DMS153 treated with DMSO at 0.1 percent for 48 hours (cell line): ENCODE measurements around the gene APPBP2.
"Not testable (repeated sequence)": the region's sequence is repeated elsewhere in the genome, so short reads cannot be mapped to it uniquely, and the experiment has no call there.

Experiments used
- DNase-seq: peaks from one replicate; lab custom pipeline; 2025; ENCODE audit not compliant: unreplicated experiment; lab: John Stamatoyannopoulos, UW

The APPBP2 gene

DNA sequence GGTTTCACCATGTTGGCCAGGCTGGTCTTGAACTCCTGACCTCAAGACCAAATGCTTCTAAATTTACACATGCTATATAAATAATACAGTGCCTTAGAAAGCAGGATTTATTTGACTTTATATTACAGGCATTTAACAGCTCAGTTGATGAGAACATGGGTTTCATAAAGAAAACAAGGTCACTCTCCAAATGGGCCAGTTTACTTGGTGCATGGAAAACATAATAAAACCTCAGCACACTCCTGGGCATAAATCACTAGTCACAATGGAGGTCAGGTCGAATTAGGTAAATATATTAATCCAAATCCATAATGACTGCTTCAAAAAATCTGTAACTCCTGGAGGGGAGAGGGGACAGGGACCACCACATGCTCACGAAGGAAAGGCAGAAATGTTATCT lies 24.5 kb downstream of the APPBP2 start:
- DNase-seq = no peak

DNA sequence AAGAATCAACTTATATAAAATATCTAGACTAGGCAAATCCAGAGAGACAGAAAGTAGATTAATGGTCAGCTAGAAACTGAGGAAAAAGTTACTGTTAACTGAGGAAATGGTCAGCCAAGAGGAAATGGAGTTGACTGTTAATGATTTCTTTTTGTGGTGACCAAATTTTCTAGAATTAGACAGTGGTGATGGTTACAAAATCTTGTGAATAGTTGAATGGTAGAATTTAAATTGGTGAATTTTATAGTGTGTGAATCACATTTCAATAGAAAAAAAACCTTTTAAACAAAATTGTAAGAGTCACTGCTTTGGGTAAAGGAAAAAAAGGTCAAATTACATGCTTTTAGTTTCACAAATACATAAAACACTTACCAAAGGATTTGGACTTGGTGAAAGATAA lies 30.0 kb downstream of the APPBP2 start:
- DNase-seq = no peak

DNA sequence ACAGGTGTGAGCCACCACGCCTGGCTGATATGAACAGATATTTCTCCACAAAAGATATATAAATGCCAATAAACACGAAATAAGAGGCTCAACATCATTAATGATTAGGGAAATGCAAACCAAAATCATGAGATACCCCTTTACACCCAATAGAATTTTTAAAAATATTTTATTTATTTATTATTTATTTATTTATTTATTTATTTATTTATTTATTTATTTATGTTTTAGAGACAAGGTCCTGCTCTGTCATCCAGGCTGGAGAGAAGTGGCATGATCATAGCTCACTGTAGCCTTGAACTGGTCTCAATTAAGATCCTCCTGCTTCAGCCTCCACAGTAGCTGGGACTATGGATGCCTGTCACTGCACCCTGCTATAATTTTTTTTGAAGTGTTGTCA lies 30.8 kb downstream of the APPBP2 start:
- no peak for DNase-seq

DNA sequence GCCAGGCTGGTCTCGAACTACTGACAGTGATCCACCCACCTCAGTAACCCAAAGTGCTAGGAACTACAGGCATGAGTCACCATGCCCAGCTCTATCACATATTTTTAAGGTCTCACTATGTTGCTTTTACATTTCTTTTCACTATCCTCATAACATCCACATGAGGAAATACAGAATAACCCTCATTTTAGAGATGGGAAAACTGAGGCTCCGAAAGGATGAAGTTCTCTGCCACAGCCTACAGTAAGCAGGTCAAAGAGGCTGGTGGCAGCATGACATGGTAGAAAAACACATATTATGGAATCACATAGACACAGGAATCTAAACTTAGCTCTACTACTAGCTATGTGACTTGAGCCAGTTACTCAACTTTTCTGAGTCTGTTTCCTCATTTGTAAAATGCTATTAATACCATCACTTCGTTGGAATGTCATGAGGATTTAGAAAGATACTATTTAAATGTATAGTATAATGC lies 32.2 kb downstream of the APPBP2 start:
- no peak for DNase-seq

DNA sequence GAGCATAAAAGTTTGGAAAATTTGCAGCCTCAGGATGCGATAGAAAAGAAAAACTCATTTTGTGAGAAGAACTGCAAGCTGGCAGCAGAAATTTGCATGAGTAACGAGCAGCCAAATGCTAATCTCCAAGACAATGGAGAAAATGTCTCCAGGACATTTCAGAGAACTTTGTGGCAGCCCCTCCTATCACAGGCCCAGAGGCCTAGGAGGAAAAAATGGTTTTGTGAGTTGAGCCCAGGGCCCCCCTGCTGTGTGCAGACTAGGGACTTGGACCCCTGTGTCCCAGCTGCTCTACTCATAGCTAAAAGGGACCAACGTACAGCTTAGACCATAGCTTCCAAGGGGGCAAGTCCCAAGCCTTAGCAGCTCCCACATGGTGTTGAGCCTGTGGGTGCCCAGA lies 34.3 kb downstream of the APPBP2 start:
- DNase-seq = no peak

DNA sequence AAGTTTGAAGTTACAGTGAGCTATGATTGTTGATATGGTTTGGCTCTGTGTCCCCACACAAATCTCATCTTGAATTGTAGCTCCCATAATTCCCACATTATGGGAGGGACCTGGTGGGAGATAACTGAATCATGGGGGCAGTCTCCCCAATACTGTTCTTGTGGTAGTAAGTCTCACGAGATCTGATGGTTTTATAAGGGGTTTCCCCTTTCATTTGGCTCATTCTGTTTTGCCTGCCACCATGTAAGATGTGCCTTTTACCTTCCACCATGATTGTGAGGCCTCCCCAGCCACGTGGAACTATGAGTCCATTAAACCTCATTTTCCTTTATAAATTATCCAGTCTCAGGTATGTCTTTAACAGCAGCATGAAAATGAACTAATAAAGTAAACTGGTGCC lies 35.4 kb downstream of the APPBP2 start:
- not testable (repeated sequence) for DNase-seq

DNA sequence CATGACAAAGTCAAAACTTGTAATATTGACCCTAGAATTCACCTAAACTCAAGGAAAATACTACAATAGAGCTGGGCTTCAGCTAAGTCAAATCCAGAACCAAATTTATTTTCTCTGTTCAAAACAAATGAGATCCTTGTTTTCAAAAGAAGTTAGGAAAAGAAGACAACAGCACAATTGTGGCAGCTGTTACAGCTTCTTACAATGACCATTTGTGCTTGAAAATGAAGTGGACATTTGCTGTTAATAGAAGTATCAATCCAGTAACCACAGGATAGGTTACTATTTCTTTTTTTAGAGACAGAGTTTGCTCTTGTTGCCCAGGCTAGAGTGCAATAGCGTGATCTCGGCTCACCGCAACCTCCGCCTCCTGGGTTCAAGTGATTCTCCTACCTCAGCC lies 44.4 kb downstream of the APPBP2 start:
- DNase-seq = no peak

DNA sequence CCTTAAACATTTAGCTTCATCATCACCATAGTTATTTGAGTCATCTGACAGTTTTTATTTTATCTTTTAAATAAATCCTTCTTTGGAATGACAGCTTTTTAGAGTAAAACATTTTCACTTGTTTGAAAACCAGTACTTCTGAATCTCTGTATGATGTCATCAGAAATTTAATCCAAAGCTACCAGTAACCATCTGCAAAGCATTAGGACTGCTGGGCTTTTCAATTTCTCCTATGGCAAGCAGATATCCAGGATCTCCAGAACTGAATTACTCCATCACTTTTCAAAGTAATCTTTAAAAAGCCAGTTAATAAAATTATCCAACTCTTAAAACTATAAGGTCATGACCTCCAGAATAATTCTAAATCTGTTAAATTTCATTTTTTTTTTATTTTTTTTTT lies 52.3 kb downstream of the APPBP2 start:
- no peak for DNase-seq

DNA sequence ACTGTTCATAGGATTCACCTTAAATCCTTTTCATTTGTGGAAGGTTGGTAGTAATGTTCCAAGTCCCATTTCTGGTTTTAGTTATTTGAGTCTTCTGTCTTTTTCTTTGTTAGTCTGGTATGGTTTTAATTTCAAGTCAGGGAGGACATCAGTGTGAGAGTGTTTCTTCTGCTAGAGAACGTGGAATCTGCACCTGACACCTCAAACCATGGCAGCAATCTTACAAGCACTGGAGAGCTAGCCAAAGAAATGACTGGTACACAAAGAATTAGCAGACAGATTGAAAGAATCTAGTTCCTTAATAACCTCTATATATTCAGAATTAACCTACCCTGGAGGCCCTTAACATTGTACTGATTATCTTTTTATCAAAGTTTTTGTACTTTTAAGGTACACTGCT lies 53.6 kb downstream of the APPBP2 start:
- no peak for DNase-seq

DNA sequence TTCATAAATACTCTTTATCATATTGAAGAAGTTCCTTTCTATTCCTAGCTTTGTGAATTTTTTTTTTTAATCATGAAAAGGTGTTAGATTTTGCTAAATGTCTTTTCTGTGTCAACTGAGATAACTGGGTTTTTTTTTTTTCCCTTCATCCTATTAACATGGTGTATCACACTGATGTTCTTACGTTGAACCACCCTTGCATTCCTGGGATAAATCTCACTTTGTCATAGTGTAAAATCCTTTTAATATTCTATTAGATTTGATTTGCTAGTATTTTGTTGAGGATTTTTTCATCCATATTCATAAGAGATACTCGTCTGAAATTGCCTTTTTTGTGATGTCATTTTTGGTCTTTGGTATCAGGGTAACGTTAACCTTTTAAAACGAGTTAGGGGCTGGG lies 54.6 kb downstream of the APPBP2 start:
- no peak for DNase-seq

DNA sequence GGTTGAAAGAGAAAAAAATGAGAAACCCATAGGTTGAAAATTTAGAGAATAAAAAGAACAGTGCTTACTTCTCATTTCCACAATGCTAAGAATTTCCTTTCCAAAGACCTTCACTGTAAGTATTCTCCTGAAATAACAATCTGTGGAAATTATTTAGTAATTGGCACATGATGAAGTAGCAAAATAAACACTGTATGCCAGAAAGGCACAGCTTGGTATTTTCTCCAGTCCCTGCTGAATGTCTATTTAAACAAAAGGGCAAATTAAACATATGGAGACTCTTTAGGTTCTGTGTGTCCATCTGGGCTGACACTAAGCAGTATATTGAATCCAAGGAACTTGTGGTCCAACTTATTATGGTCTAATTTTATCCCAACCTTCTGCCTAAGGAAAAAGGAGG lies 57.7 kb downstream of the APPBP2 start:
- no peak for DNase-seq

DNA sequence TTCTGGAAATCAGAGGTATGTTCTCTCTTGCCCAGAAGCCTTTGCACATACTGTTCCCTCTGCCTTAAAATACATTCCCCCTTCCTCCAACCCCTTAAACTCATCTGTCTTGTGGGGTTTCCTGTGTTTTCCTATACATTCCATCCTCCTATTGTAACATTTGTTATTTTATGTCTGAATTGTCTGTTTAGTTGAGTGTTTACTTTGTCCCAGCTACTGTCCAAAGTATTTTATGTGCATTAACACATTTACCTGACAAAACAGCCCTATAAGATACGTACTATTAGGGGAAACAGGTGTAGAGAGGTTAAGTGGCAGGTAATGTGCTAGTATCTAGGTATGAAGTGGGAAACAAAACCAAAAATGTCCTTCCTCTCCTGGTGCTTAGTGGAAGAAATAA lies 61.7 kb downstream of the APPBP2 start:
- no peak for DNase-seq

DNA sequence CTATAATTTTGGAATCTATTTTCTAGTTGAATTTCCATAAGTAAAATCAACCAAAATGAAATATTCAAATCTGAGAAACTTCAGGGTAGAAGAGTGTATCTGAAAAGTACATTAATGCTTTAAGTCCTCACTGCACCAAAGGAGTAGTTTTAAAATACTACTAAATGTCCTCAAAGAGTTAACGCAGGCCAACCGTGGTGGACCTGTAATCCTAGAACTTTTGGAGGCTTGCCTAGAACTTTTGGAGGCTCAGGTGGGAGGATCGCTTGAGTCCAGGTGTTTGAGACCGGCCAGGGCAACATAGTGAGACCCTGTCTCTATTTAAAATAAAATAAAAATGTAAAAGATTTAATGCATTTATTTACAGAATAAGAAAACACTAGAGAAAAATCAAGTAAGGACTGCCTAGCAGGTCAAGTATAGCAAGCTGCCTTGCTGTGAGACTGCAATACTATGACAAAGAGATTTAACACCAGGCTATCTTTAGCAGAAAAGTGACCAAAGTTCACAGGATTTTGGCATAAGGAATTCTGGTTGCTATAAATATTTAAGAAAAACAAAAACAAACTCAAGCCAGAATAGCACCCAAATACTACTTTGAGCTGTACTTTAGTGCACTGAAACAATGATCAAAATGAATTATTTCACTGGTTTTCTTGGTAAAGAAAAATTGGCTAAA lies 62.7 kb downstream of the APPBP2 start:
- DNase-seq = no peak

DNA sequence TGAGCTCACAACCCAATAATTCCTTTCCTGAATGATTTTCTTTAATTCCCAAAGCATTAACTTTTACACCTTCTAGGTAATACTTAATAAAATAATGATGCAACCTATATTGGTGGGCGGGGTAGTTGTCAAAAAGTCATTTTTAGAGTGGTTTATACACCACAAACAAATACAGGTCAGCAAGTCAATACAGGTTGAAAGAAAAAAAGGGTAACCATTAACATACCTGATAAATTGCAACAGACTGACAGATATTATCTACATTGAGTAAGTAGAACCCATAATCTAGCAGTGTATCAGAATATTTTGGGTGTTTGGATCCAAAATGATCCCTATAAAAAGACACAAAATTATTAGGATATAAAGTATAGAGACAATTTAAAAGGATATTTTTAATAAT lies 64.5 kb downstream of the APPBP2 start:
- DNase-seq = no peak

DNA sequence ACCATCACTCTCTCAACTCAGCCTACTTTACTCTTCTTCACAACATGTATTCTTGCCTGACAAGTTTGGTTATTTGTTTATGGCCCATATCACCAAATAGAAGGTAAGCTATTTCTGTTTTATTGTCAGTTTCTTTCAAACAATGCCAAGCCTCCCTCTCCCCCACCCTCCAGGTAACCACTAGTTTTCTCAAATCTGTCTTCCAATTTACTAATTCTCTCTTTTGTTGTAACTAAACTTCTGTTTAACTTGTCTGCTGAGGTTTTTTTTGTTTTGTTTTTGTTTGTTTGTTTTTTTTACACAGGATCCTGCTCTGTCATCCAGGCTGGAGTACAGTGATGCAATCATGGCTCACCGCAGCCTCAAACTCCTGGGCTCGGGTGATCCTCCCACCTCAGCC lies 68.9 kb downstream of the APPBP2 start:
- no peak for DNase-seq

DNA sequence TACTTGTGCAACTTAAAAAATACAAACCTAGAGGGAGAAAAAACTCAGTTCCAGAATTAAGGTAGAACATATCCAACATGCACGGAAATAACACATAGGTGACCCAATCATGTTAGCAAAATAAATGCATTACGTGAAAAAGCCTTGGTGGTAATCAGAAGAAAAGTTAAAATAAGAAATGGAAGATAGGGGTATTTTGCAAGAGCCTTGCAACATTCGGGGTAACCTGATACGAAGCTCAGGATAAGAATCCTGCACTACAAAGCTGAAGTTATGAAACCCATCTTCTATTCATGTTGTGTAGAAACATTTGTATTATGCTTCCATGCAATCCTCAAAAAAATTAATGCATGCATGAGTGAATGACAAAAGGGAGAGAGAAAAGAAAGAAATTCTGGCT lies 70.7 kb downstream of the APPBP2 start:
- DNase-seq = no peak

DNA sequence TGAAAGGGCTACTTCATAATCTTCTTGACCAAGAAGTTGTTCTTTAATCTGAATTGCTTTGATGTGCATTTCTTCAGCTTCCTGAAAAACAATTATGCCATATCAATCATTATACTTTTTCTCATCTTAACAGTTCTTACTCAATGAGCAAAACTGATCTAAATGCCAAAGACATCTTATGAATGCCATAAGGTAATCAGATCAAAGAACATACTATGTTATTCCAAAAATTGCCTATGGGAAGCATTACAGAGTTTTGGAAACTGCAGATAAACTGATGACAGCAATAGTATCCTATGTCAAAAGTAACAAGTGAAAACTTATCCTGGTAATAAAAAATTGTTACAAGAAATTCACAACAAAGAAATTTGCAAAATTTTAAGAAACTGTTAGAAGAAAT lies 74.1 kb downstream of the APPBP2 start:
- no peak for DNase-seq

DNA sequence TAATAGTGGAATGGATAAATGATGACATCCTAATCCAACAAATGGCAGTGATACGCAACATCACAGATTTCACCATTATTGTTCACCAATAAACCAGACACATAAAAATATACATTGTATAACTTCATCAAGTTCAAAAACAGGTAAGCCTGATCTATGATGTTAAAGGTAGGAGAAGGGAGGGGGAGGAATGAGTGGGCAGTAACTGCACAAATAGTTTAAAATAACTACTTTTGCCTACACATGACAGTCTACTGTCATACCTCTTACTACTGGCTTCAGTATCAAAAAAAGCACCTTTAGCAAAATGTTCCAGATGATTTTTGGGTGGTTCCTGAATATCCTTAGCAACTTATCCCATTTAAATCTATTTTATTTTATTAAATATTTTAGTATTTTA lies 75.0 kb downstream of the APPBP2 start:
- no peak for DNase-seq

DNA sequence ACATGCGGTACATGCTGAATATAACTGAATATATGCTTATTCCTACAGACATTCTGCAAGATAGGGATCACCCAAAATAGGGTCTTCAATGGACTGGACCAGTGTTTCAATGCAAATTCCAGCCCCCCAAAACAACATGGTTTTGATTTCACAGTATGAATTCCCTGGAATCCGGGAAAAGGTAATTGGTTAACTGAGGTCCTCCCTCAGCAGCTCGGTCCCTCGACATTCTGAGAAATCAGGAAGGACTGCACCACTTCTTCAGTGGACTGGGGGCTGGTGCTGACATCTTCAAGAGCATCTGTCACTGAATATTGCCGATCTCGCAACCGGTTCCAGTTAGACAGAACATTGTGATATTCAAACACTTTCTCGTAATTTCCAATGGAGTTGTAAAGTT lies 78.7 kb downstream of the APPBP2 start:
- DNase-seq = no peak

DNA sequence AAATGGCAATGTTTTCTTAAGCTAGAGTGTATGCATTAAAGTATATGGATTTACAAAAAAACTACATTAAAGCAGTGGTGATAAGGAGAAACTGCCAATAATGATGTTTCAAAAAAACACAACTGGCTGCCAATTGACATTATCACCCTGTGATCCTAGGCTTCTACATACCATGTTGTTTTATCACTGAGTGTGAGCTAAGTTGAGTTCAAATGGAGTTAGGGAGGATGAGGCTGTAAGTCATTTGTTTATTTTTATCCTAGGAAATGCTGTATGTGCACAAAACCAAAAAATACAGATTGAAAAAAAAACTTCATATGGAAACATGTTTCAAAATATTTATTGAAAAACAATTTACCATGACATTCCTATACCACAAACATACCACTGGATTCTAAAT lies 80.9 kb downstream of the APPBP2 start:
- no peak for DNase-seq

DNA sequence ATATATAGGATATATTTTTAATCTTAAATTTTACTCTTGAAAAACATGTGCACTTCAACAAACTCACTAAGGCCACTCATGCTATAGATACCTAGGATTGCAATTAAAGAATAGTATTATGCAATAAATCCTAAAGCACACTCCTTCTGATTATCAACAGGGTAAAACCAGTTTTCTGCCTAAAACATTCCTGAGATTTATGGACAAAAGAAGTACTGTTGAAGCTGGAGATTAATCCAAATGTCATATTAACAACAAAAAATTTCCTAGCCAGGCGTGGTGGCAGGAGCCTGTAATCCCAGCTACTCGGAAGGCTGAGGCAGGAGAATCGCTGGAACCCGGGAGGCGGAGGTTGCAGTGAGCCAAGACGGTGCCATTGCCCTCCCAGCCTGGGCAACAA lies 82.3 kb downstream of the APPBP2 start:
- DNase-seq = no peak

DNA sequence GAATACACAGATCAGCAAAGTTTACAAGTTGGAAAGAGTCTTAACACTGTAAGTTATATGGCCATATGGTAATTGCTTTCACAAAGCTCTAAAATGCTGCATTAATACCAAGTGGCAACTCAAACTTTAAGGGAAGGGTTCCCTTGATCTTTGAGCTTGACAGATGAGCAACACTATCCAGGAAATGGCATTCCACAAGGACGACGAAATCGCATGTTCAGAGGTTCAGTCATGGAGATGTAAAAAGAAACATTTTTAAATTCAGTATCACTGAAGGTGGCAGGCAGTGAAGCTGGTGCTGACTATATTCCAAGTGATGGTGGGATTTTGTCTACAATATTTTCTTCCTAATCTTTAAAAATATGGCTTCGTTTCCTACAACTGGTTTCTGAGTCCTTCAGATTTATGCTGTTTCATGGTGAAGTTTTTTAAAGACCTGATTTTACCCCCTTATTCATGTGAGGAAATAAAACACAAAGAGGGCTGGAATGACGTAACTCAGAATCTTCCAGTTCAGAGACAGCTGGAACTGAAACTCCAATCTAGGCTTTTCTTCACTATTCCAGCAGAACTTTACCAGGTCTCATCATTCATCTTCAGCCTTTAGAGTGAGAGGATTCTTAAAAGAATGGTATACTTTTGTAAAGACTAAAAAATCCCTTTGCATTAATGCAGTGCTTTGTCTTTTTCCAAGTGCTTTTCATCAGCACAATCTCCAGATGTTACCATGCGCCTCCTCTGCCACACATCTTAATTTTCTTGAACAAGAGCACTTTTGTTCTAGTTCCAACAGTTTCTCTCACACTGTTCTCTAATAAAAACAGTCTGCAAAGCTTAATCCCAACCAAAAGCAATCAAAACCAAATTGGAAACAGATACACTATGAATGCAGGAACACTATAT lies 83.5 kb downstream of the APPBP2 start:
- no peak for DNase-seq

DNA sequence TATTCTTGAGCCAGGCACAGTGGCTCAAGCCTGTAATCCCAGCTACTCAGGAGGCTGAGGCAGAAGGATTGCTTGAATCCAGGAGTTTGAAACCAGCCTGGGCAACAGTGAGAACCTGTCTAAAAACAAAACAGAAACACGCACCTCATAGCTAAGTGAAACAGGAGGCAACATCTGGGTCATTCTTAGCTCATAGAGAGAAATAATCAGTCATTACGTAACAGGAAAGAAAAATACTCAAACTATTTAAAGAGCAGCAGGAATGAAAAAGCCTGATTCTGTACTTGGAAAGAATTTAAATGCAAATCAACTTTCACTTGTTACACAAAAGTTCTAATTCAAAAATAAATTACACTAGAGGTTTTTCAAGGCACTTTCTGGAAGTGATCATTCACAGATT lies 86.5 kb downstream of the APPBP2 start:
- no peak for DNase-seq
